HEK293T (cell line): Measurements from ENCODE around the gene NDUFAF2.

Experiments used
- CTCF ChIA-PET: fragments of 350-600 bp; formaldehyde crosslinking; extraction: SDS; loops from one replicate; lab custom pipeline; 2021; ENCODE audit warnings: antibody characterized with exemption, inconsistent platforms; lab: Yijun Ruan, JAX
- POLR2A ChIA-PET: fragments of 350-600 bp; formaldehyde crosslinking; extraction: SDS; loops from one replicate; lab custom pipeline; 2020; ENCODE audit warnings: antibody characterized with exemption, inconsistent platforms; lab: Yijun Ruan, JAX
- DNase-seq: peaks from one replicate; pipeline ENCODE4 v3.0.0; 2012; ENCODE audit warnings: mixed read lengths; ENCODE audit errors: extremely low spot score
- ARNT ChIP-seq: fragments of 450-650 bp; IDR thresholded peaks from 2 replicates; pipeline ENCODE4 v1.6.1; 2017; ENCODE audit warnings: mild to moderate bottlenecking
- BHLHE40 ChIP-seq: fragments of 450-650 bp; IDR thresholded peaks from 2 replicates; pipeline ENCODE4 v1.6.1; 2016; ENCODE audit warnings: mild to moderate bottlenecking, moderate library complexity, borderline replicate concordance
- CTBP1 ChIP-seq: fragments of 450-650 bp; IDR thresholded peaks from 2 replicates; pipeline ENCODE4 v1.6.1; 2016; ENCODE audit warnings: borderline replicate concordance
- ELF4 ChIP-seq: fragments of 450-650 bp; IDR thresholded peaks from 2 replicates; pipeline ENCODE4 v1.6.1; 2017; ENCODE audit warnings: antibody characterized with exemption
- FOXA1 ChIP-seq: fragments of 450-650 bp; IDR thresholded peaks from 2 replicates; pipeline ENCODE4 v1.6.1; 2016; ENCODE audit warnings: mild to moderate bottlenecking
- FOXK2 ChIP-seq: fragments of 450-650 bp; IDR thresholded peaks from 2 replicates; pipeline ENCODE4 v1.6.1; 2016; ENCODE audit warnings: mild to moderate bottlenecking
- FOXM1 ChIP-seq: fragments of 450-650 bp; IDR thresholded peaks from 2 replicates; pipeline ENCODE4 v1.6.1; 2017; ENCODE audit warnings: mild to moderate bottlenecking, borderline replicate concordance
- HDGF ChIP-seq: fragments of 450-650 bp; IDR thresholded peaks from 2 replicates; pipeline ENCODE4 v1.6.1; 2017; ENCODE audit warnings: antibody characterized with exemption, borderline replicate concordance
- L3MBTL2 ChIP-seq: fragments of 450-650 bp; conservative IDR thresholded peaks from 2 replicates; pipeline ENCODE4 v1.6.1; 2016; ENCODE audit warnings: mild to moderate bottlenecking
- LEF1 ChIP-seq: fragments of 450-650 bp; IDR thresholded peaks from 2 replicates; pipeline ENCODE4 v1.6.1; 2017; ENCODE audit warnings: mild to moderate bottlenecking, borderline replicate concordance
- NFRKB ChIP-seq: fragments of 450-650 bp; IDR thresholded peaks from 2 replicates; pipeline ENCODE4 v1.6.1; 2016; ENCODE audit warnings: mild to moderate bottlenecking, moderate library complexity
- SP1 ChIP-seq: fragments of 450-650 bp; IDR thresholded peaks from 2 replicates; pipeline ENCODE4 v1.6.1; 2017
- SUZ12 ChIP-seq: fragments of 450-650 bp; IDR thresholded peaks from 2 replicates; pipeline ENCODE4 v1.6.1; 2016; ENCODE audit warnings: mild to moderate bottlenecking
- TARDBP ChIP-seq: fragments of 450-650 bp; IDR thresholded peaks from 2 replicates; pipeline ENCODE4 v1.6.1; 2016
- ZNF384 ChIP-seq: fragments of 450-650 bp; IDR thresholded peaks from 2 replicates; pipeline ENCODE4 v1.6.1; 2016
- TF ChIP-seq, protein P1 (sequence below): fragments of 450-650 bp; IDR thresholded peaks from 2 replicates; pipeline ENCODE4 v1.6.1; 2016

The NDUFAF2 gene

DNA sequence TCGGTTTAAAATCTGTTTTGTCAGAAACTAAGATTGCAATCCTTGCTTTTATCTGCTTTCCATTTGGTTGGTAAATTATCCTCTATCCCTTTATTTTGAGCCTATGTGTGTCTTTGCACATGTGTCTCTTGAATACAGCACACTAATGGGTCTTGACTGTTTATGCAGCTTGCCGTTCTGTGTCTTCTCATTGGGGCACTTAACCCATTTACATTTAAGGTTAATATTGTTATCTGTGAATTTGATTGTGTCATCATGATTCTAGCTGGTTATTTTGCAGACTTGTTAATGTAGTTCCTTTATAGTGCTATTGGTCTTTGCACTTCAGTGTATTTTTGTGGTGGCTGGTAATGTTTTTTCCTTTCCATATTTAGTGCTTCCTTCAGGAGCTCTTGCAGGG, 253.6 kb downstream of the NDUFAF2 start:
- DNase-seq: no peak
- ChIA-PET CTCF (no interaction called here), POLR2A (no interaction called here)
- no peak for TF ChIP-seq FOXA1
- no peak for TF ChIP-seq LEF1
- no peak for TF ChIP-seq L3MBTL2
- no peak for TF ChIP-seq BHLHE40
- TF ChIP-seq SUZ12: no peak
- TF ChIP-seq NFRKB: no peak
- TF ChIP-seq ZNF384: no peak

DNA sequence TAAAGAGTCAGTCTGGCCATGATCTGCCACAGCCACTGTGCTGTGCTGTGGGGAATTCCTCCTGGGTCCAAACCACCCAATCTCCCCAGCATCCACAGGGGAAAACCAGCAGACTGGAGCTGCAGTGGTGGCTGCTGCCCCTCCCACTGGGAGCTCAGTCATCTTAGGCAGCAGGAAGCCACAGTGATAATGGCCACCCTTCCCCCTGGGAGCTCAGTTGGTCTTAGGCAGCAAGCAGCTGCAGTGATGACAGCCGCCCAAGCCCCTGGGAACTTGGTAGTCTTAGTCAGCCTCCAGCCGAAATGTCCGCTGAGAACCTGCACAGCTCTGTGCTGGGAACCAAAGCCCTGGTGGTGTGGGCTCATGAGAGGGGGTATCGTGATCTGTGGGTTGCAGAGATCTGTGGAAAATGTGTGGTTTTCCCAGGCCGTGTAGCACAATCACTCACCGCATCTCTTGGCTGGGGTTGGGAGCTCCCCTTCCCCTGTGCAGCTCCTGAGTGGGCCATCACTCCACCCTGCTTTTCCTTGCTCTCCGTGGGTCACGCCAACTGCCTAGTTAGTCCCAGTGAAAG, 255.7 kb downstream of the NDUFAF2 start:
- TF ChIP-seq HDGF (no peak), BHLHE40 (no peak), NFRKB (no peak), ELF4 (no peak), FOXM1 (no peak), SP1 (no peak), TARDBP (no peak), L3MBTL2 (no peak), ARNT (no peak), CTBP1 (no peak), SUZ12 (no peak), LEF1 (no peak), ZNF384 (no peak), FOXA1 (no peak), FOXK2 (no peak)
- TF ChIP-seq, protein P1, sequence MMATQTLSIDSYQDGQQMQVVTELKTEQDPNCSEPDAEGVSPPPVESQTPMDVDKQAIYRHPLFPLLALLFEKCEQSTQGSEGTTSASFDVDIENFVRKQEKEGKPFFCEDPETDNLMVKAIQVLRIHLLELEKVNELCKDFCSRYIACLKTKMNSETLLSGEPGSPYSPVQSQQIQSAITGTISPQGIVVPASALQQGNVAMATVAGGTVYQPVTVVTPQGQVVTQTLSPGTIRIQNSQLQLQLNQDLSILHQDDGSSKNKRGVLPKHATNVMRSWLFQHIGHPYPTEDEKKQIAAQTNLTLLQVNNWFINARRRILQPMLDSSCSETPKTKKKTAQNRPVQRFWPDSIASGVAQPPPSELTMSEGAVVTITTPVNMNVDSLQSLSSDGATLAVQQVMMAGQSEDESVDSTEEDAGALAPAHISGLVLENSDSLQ: no peak
- POLR2A ChIA-PET: no interaction called here
- CTCF ChIA-PET: no interaction called here
- DNase-seq: no peak

DNA sequence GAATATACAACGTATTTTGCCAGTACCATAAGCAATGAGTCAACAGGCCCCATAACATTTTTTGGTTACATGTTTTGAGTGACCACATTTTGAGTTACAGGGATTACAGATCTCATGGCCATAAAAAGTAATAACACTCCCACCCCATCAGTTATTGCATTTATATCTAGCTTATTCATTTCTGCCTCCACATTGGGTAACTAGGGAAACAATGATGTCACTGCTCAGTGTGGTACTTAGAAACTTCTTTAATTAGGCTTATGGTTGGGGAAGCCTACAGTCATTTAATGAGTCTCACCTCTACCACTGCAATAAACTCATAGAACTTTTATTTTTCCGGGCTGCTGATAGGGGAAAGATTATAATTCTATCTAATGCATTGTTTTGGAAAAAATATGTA, 257.2 kb downstream of the NDUFAF2 start:
- CTCF ChIA-PET: no interaction called here
- POLR2A ChIA-PET: no interaction called here
- TF ChIP-seq FOXK2 (no peak), FOXA1 (no peak)
- DNase-seq: no peak
